Gastrocnemius medialis (tissue), 4 donors: ENCODE data around the gene ATP8B4. TPM values are rescaled to one million over a fixed set of nuclear protein-coding genes. Genes with fewer than 3 reads are reported as not detected.

Source experiments
- ATAC-seq, 2 donors: fragments of 150-250 bp; one replicate each; pipeline ENCODE4 v1.9.1; 2016
- DNase-seq, 2 donors: peaks; one replicate each; pipeline ENCODE4 v3.0.0-alpha.2; 2019
- H3K27ac ChIP-seq, 4 donors: fragments of 200-600 bp; sonication (generic); 1 replicate in 1 of 4; 2 replicates in 3 of 4; pipeline ENCODE4 v1.5.1; 2016 to 2018; ENCODE audit warnings: mild to moderate bottlenecking in 2 of 4, moderate library complexity in 1 of 4
- H3K27me3 ChIP-seq, 3 donors: fragments of 200-600 bp; sonication (generic) in 2 of 3; 1 replicate in 1 of 3; 2 replicates in 2 of 3; pipeline versions ENCODE4 v1.5.1 to v1.6.0; 2016 to 2019; ENCODE audit warnings: mild to moderate bottlenecking in 1 of 3, moderate library complexity in 1 of 3
- H3K36me3 ChIP-seq, 2 donors: fragments of 200-600 bp; sonication (generic) in 1 of 2; one replicate each; pipeline ENCODE4 v1.5.1; 2017 to 2018
- H3K4me1 ChIP-seq, 2 donors: fragments of 200-600 bp; sonication (generic) in 1 of 2; one replicate each; pipeline ENCODE4 v1.5.1; 2016 to 2017; ENCODE audit warnings: mild to moderate bottlenecking in 2 of 2
- H3K4me3 ChIP-seq, 4 donors: fragments of 200-600 bp; sonication (generic) in 3 of 4; 1 replicate in 1 of 4; 2 replicates in 3 of 4; pipeline ENCODE4 v1.5.1; 2016 to 2019; ENCODE audit warnings: mild to moderate bottlenecking in 2 of 4
- H3K9me3 ChIP-seq, 3 donors: fragments of 200-600 bp; sonication (generic) in 2 of 3; 1 replicate in 1 of 3; 2 replicates in 2 of 3; pipeline ENCODE4 v1.5.1; 2016 to 2019
- POLR2A ChIP-seq, 2 donors: fragments of 450-650 bp; IDR thresholded peaks; one replicate each; pipeline ENCODE4 v1.6.1; 2017; ENCODE audit warnings: antibody characterized with exemption in 2 of 2, mild to moderate bottlenecking in 2 of 2, moderate library complexity in 2 of 2
- in situ Hi-C, 4 donors: fragments of 200-750 bp; cut with MboI; loops; one replicate each; pipeline versions ENCODE4 v1.15.0 to v1.8.0; 2017; ENCODE audit warnings: low sequenced_read_pairs in 4 of 4
- intact Hi-C: fragments of 100-400 bp; cut with DNase I; formaldehyde crosslinking; loops from one replicate; pipeline ENCODE4 v1.15.1; 2023; ENCODE audit warnings: low total_unique reads
- total RNA-seq, 4 donors: library from RNA; depleted of rRNA; stranded (reverse); fragments of >200 nt; gene quantifications; one replicate each; pipeline versions ENCODE4 v1.1.0 to v1.2.3, GENCODE V29; 2016
- TF ChIP-seq, protein P1 (sequence below), 5 experiments: fragments of 450-650 bp in 3 of 5; fragments of 200-600 bp in 2 of 5; sonication (generic) in 2 of 5; IDR thresholded peaks in 4 of 5; conservative IDR thresholded peaks in 1 of 5; 1 replicate in 4 of 5; 2 replicates in 1 of 5; pipeline ENCODE4 v1.5.1; 2016 to 2019; ENCODE audit warnings: antibody characterized with exemption in 5 of 5, mild to moderate bottlenecking in 3 of 5, moderate library complexity in 3 of 5

The ATP8B4 gene
- total RNA-seq, 4 donors from 2014 or later, result 1.7 to 3.4 (median 2.4) TPM

DNA sequence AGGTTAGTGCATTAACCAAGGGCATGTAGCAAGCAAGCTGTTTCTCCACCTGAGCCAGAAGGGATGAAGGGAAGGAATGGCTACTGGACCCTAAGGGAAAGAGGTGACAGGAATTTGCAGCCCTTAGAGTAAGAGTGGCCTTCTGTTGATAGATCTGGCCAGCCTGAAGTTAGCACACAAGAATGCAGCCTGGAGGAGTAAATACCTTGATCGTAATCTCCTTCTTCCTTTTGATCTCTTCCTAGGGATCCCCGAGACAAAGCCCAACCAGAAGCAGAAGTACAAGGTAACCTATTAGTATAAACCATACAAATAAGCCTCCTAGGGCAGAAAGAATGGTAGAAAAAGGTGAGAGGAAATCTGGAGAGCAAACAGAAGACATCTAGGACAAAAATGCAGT is 134.6 kb downstream of the ATP8B4 start:
- Histone ChIP-seq H3K4me3 (no peak overlapping the region), H3K27ac (no peak overlapping the region)

DNA sequence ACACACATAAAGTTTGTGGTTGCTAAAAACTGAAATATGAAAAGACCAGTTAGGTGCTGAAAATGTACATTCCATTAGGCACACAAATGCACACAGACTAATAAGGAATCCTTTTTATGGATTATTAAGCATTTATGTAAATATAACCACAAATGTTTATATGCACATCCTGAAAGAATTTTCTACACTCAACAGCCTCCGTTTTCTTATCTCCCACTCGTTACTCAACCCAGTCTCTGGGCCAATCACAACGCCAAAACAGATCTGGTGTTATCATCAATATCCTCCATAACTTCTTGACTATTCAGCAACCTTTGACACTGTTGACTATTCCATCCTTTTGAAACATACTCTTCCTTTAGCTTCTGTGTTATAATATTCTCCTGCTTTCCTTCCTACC is 136.4 kb downstream of the ATP8B4 start:
- Histone ChIP-seq H3K27ac (no peak overlapping the region), H3K4me3 (no peak overlapping the region), H3K27me3 (no peaks in the 10 kb centered on the region), H3K36me3 (no peaks in the 10 kb centered on the region), H3K9me3 (no peaks in the 10 kb centered on the region), H3K4me1 (no peaks in the 10 kb centered on the region)
- no peak for TF ChIP-seq POLR2A (IDR thresholded peaks at IDR 0.05)
- TF ChIP-seq, protein P1, sequence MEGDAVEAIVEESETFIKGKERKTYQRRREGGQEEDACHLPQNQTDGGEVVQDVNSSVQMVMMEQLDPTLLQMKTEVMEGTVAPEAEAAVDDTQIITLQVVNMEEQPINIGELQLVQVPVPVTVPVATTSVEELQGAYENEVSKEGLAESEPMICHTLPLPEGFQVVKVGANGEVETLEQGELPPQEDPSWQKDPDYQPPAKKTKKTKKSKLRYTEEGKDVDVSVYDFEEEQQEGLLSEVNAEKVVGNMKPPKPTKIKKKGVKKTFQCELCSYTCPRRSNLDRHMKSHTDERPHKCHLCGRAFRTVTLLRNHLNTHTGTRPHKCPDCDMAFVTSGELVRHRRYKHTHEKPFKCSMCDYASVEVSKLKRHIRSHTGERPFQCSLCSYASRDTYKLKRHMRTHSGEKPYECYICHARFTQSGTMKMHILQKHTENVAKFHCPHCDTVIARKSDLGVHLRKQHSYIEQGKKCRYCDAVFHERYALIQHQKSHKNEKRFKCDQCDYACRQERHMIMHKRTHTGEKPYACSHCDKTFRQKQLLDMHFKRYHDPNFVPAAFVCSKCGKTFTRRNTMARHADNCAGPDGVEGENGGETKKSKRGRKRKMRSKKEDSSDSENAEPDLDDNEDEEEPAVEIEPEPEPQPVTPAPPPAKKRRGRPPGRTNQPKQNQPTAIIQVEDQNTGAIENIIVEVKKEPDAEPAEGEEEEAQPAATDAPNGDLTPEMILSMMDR (IDR thresholded peaks at IDR 0.05 in 4 of 5, conservative IDR thresholded peaks at IDR 0.05 in 1 of 5), result no peak
- DNase-seq (no peak), ATAC-seq (no peak)
- intact Hi-C loops, result no loop called here
- in situ Hi-C loops, result no loop called here

More for the DNA sequence above, 134.6 kb downstream of the ATP8B4 start:
- TF ChIP-seq, protein P1 (IDR thresholded peaks at IDR 0.05 in 4 of 5, conservative IDR thresholded peaks at IDR 0.05 in 1 of 5), result no peak
- no peak for TF ChIP-seq POLR2A (IDR thresholded peaks at IDR 0.05)
- Histone ChIP-seq H3K9me3 (no peaks in the 10 kb centered on the region), H3K36me3 (no peaks in the 10 kb centered on the region), H3K4me1 (peaks cover 0 to 6% of the 10 kb centered on the region in 2 donors), H3K27me3 (no peaks in the 10 kb centered on the region)
- in situ Hi-C loops, result no loop called here
- intact Hi-C loops, result no loop called here
- no peak for ATAC-seq
- DNase-seq, result no peak

DNA sequence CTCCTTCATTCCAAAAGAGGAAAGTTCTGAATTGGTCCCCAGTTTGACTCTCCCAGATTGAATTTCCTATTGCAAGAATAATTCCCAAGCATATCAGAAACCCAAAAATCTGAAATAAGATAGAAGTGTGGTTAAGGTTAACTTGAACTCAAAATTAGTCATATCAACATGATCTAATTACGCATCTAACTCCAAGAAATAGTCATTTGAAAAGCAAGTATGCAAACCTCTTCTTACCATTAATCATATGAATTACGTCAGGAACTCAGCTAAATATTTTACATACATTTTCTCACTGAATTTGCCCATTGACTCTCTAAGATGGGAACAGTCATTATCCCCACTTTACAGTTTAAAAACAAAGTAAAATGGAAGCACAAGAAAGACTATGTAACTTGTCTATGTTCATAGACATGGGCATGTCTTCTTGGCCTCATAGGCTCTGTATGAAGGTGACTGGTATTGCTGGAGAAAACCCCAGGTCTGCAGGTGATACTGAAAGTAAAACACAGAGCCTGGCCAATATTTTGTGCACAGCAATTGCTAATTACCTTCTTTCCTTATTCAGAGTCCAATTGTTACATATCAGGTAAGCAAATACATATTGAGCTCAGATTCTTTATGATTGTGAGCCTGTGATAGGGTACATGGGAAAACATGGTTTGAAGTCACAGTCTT is 139.2 kb downstream of the ATP8B4 start:
- TF ChIP-seq, protein P1 (IDR thresholded peaks at IDR 0.05 in 4 of 5, conservative IDR thresholded peaks at IDR 0.05 in 1 of 5), result no peak
- no peak for TF ChIP-seq POLR2A (IDR thresholded peaks at IDR 0.05)
- ATAC-seq, result no peak
- H3K27me3 ChIP-seq, result no peaks in the 10 kb centered on the region
- DNase-seq, result no peak
- no peaks in the 10 kb centered on the region for H3K9me3 ChIP-seq
- H3K4me3 ChIP-seq, result no peak overlapping the region
- in situ Hi-C loops (no loop called here), intact Hi-C loops (no loop called here)
- H3K4me1 ChIP-seq, result no peaks in the 10 kb centered on the region
- no peak overlapping the region for H3K27ac ChIP-seq
- H3K36me3 ChIP-seq, result no peaks in the 10 kb centered on the region

DNA sequence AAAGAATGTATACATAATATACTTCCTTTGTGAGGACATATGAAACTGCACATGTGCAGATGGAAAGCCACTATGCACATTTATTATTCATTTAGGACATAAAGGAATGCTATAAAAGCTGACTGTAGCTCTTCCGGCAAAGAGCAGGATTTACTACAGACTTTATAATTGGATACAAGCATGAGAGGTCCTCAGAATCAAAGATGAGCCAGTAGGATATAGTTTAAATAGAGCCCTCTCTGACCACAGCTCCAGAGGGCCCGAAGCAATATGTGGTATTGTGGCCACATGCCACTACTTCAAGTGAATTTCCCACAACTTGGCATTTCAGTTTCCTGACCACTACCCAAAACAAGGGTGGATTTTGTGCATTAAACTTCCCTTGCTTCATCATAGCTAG is 140.9 kb downstream of the ATP8B4 start:
- DNase-seq (no peak), ATAC-seq (no peak)
- Histone ChIP-seq H3K27ac (no peak overlapping the region), H3K4me3 (no peak overlapping the region), H3K36me3 (no peaks in the 10 kb centered on the region), H3K4me1 (no peaks in the 10 kb centered on the region), H3K27me3 (no peaks in the 10 kb centered on the region), H3K9me3 (no peaks in the 10 kb centered on the region)
- TF ChIP-seq, protein P1 (IDR thresholded peaks at IDR 0.05 in 4 of 5, conservative IDR thresholded peaks at IDR 0.05 in 1 of 5), result no peak
- TF ChIP-seq POLR2A (IDR thresholded peaks at IDR 0.05), result no peak
- intact Hi-C loops, result no loop called here
- in situ Hi-C loops, result no loop called here

DNA sequence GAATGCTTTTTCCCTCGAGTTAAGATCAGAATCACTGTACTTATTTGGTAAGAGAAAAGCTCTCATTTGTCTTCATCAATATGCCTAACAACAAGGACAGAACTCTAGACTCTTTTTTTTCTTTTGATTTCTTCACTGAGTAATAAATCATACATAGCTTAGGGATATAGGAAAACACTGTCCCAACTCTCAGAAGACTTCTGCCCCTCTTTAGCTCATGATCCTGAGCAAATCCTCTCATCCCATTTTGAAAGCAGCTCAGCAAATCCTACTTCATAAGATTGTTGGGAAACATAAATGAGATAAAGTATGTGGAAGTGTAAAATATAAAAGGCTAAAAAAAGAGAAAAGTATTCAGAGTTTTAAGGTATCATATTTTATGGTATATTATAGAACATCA is 141.7 kb downstream of the ATP8B4 start:
- Histone ChIP-seq H3K4me3 (no peak overlapping the region), H3K27ac (no peak overlapping the region), H3K27me3 (no peaks in the 10 kb centered on the region), H3K4me1 (no peaks in the 10 kb centered on the region), H3K9me3 (no peaks in the 10 kb centered on the region), H3K36me3 (no peaks in the 10 kb centered on the region)
- DNase-seq (no peak), ATAC-seq (no peak)
- intact Hi-C loops (no loop called here), in situ Hi-C loops (no loop called here)
- TF ChIP-seq, protein P1 (IDR thresholded peaks at IDR 0.05 in 4 of 5, conservative IDR thresholded peaks at IDR 0.05 in 1 of 5), result no peak
- TF ChIP-seq POLR2A (IDR thresholded peaks at IDR 0.05), result no peak
